HG02610 (cell line): Measurements from ENCODE around the gene DNM1L.
A peak's percentile ranks its signal among the peaks of the same experiment; 100 is the strongest.

ENCODE experiments used
- ATAC-seq: cut with Tn5 transposase; IDR thresholded peaks from one replicate; pipeline ENCODE4 v1.9.1; 2021; ENCODE audit warnings: mild to moderate bottlenecking, moderate library complexity; ENCODE audit not compliant: unreplicated experiment

DNM1L gene

DNA sequence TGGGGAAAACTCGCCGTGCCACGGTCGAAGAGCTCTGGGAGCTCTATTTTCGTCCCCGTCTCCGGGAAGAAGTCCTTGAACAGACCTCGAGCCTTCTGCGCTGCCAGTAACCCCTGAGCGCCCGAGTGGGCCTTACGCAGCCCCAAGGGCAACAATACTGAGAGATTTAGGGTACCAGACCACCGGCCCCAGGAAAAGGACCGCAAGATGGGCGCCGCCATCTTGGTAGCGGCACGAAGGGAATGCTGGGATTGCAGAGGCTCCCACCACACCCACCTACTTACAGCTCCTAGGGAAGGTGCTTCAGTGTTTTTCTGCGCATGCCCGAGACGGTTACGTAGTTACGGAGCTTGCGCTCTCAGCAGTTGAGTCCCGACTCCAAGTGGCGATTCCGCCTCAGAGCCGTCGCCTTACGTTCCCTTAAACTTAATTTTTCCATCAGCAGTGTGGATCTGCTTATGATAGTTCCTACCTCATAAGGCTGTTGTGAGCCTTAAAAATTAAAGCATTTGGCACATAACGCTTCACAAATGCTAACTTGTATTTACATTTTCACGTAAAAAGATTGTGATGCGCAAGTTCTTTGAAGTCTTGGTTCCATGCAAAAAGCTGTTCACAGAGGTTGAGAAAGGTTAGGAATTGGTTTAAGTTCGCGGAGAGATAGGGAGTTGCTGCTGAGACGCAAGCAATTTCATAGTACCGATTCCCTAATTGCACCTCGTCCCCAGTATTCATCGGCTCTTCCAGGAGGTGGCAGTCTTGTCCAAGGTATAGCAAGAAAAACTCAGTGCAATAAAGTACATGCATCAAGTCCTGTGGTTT, 76.8 kb downstream of the DNM1L start, which contains the start of gene YARS2:
Gene YARS2, minus strand, starts transcription at position 244 of the 822 bp plus-strand sequence. Its CDS starts 23 bp downstream, at position 221.
- peak; percentile 91 for ATAC-seq

DNA sequence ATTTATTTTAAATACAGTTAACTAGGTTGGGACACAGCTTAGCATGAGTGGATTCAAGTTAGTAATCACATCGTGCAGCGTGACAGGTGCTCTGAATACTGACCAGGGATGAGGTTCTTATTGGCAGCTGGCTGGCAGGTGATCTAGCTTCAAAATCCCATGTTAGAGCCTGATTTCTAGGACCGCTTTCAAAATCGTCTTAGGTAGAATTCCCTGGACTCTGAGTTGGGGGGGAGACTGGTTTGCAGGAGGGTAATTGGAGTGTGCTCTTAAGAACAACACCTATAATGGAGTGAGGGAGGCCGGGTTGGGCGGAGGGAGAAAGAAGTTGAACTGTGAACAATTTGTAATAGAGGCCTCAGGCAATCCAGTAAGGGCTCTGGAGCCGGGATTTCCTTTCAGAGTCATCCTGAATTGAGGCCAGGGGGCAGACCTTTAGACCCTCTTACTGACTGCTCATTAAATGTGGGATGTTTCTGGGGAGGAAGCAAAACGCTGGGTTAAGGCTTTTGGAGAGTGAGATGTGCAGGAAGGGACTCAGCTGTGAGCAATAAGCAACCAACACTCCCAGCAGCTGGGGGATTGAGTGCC, 77.5 kb downstream of the DNM1L start:
- no peak for ATAC-seq

DNA sequence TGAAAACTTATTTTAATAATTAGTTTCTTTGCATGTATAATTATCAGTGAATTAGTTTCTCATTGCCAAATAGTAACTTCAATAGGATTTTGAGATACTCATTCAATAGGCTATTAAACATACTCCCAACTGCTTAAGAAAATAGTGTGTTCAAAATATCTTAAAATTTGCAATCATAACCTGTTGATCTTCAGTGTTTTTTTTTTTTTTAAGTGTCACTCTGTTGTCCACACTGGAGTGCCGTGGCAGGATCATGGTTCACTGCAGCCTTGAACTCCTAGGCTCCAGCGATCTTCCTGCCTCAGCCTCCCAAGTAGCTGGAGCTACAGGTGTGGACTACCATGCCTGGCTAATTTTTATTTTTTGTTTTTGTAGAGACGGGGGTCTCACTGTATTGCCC, 78.1 kb downstream of the DNM1L start:
- no peak for ATAC-seq

DNA sequence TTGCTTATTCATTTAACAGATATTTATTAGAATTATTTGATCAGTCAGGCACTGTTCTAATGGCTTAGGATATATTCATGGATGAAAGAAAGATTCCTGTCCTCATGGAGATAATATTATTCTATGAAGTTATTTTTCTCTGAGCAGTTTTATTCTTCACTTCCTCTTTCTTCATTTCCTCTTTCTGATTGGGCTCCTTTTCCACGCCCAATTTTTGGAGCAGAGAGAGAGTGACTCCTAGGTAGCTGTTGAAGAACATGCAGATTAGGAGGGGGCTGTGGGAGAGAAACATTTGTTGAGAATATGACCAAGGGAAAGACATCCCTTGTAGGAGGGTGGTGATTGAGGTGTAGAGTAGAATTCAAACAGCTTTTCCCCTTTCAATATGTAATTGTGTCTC, 82.6 kb downstream of the DNM1L start:
- ATAC-seq = peak; percentile 71

DNA sequence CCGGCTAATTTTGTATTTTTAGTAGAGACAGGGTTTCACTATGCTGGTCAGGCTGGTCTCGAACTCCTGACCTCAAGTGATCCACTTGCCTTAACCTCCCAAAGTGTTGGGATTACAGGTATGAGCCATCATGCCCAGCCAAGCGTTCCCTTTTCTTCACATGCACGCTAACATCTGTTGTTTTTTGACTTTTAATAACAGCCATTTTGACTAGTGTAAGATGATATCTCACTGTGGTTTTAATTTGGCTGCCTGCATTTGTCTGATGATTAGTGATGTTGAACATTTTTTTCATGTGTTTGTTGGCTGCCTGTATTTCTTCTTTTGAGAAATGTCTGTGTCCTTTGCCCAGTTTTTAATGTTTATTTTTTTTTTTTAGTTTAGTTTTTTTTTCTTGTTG, 86.8 kb downstream of the DNM1L start:
- ATAC-seq = no peak

DNA sequence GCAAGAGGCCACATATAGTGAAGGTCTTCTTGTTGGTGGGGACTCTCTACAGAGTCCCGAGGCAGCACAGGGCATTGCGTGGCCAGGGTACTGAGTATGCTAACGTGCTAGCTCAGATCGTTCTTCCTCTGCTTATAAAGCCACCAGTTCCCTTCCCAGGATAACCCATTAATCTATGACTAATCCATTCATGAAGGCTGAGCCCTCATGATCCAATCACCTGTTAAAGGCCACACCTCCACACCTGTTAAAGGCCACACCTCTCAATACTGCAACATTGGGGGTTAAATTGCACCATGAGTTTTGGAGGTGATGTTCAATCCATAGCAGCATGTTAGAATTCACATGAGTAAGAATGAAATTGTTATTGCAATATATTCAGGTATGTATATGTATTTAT, 89.4 kb downstream of the DNM1L start:
- no peak for ATAC-seq

DNA sequence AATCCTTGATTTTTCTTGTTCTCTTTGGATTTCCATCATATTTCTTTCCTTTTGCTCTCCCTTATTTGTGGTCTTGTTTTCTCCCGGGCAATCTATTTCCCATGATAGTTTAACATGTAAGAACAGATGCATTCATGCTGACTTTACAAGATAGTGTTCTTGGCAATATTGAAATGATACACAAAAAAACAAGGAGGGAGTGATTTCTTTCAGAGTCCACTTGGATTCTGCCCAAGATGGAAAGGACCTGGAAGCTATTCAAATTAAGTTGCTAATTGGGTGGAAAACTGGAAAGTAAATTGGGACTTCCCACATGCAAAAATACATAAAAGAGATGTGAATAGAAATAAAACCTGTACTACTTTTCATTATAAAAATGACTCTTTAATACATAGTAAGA, 91.0 kb downstream of the DNM1L start:
- ATAC-seq = no peak

DNA sequence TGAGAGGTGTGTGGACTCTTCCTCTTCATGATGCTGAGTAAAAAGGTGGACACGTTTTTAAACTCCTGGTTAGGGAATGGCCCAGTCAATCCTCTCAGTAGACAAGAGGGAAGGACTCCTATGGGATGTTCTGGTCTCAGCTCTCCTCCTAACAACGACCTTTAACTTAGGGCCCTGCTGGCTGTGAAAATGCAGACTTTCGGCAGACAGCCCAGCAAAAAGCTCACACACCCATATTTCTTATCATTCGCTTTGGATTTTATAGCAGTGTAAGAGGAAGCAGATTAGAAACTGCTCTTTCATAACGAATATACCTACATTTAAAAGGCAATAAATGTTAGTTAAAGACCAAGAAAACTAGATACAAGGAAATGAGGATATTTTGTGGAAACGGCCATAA, 94.6 kb downstream of the DNM1L start:
- ATAC-seq = no peak

DNA sequence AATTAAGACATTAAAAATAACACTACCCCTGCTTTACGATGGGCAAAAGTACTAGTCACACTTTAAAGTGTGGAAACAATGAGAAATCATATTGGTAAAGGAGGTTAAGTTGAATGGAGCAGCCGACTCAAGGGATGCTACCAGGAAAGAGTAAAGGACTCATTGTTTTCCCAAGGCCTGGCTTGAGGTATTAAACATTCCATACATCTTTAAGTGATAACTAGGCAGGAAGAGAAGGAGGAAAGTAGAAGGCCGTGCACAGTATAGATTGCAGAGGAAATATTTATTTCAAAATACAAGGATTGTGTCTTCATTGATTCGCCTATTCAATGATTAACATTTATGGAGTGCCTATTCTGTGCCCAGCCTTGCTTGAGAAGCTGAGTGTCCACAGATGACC, 97.2 kb downstream of the DNM1L start:
- no peak for ATAC-seq

DNA sequence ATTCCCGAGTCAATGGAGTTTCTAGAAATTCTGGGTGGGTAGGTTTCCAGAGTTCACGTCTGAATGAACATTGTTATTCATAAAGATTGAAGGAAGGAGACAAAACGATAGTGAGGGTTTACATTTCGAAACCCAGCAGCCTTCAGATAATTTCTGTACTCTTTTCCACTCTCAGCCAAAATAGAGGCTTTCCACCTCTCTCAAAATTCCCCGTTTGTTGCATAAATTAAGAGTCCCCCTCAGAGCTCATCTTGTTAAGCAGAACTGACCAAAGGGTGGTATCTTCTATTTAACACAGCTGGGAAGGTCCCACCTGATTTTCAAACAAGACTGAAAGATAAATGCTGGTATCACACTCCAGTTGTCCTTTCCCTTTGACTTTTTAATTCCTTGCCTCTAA, 98.1 kb downstream of the DNM1L start:
- peak; percentile 87 for ATAC-seq

DNA sequence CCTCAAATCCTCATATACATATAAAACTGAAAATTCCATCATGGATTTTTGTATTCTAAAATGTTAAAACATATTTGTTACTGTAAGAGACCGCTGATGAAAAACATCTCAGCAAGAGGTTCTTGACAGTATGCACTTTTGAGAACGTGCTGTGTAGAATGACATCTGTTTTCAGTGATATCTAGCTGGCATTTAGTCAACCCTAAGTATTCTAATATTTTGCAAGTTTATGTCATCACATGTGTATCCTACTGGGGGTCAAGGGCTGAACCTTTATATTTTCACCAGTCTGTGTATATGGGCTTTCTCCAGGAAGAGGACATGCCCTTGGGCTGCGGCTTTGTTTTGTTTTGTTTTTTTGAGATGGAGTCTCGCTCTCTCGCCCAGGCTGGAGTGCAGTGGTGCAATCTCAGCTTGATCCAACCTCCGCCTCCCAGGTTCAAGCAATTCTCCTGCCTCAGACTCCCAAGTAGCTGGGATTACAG, 98.6 kb downstream of the DNM1L start:
- no peak for ATAC-seq

DNA sequence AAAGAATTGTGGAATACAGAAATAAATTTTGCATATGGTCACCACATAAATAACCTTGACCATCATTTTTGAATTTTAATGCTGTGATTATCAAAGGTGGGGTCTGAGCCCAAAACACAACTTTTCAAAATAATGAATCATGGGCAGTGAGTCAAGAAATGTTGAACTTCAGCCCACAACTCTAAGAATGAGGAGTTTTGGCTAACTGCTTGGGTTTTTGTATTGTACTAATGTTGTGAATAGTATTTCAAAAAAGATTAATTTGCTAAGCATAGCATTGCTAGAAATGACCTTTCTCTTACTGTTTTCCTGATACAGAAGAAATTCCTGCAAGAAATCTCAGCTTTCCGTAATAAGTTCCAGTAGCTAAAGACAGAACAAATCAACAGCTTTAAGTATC, 101.0 kb downstream of the DNM1L start:
- no peak for ATAC-seq

DNA sequence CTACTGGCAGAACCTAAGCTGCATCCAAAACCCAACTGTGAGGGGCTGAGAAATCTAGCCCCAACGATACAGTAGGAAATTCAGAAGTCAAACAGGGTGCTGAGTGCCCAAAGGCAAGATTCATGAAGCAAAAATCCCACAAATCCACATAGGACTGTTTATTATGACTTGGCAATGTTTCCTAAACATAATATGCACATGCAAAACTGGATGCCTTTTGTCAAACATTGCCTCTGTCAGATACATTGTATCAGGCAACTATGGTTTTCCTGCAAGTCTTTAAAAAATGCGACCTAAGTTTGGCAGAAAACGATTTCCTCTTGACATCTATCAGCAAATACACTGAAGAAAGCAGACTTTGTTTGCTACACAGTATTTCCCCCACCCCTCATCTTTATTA, 103.9 kb downstream of the DNM1L start:
- no peak for ATAC-seq

DNA sequence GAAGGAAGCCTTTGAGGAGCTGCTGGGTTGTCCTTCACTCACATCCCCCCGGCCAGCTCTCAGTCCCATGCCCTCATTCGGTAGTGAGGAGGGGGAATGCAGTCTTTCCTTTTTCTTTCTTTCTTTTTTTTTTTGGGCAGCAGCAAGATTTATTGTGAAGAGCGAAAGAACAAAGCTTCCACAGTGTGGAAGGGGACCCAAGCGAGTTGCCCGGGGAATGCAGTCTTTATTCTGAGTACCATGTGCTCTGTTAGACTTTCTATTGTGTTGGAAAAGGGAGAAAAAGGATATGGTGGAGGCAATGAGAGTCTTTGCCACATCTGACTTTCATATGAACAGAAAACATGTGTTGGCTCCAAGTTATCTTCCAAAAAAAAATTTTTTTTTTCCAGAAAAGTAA, 106.5 kb downstream of the DNM1L start:
- ATAC-seq = no peak

DNA sequence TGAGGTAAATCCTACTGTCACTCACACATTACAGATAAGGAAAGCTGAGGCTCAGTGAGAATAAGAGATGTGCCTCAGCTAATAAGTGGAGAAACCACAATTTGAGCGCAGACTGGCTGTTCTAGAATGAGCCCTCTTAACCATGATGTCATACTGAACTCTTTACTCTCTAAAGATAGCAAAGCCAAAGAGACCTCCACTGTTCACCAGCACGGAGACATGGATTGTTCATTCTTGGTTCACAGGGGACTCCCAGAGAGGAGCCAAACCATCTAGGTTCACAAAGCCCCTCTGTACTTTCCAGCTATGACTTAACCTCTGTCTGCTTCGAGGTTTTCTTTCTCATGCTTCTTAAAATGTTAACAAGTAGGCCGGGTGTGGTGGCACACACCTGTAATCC, 109.3 kb downstream of the DNM1L start:
- peak; percentile 71 for ATAC-seq

DNA sequence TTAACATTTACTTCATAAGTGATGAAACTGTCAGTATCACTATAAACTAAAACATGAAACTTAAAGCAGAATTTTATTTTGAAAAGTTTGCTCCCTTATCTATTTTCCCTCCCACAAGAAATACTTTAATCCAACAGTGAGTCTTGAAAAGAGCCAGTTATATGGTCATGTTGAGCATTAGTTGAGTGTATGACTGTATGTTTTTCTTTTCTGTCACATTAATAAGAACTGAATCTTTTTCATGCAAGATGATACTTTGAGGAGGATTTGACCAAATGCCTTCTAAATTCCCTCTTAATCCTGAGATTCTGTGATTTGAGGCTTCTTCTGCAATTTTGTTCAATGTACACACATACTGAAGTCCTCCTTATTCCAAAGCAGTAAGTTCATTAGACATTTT, 110.3 kb downstream of the DNM1L start:
- ATAC-seq = no peak

DNA sequence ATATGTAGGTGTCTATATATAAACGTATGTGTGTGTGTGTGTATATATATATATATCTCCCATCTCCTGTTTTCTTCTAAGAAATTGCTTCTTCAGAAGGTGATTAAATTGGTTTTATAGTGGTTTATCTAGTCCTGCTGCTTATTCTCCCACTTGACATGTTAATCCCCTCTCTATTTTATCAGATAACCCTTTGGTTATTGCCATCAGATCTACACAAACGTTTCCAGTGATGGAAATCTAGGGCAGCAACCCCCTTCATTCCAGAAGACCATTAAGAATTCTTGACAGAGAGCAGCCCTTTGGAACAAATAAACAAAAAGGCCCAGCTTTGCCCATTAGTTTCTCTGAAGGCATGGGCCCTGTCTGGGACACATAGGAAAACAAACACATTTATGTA, 110.8 kb downstream of the DNM1L start:
- no peak for ATAC-seq

DNA sequence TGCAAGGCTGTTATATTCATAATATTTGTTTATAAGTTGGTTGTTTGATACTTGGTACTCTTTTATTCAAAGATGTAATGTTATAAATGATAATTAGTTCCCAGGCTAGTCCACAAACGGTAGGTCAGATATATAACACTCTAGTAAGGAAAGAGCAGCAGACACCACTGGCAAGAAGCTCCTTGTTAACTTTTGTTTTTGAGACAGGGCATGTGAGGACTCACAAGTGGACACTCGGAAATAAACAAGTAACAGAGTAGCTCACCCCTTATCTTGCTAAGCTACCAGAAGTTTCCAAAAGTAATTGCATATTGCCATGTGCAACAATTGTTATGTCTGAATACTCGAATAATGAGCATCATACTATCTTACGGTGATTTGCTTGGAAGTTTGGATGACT, 115.2 kb downstream of the DNM1L start:
- no peak for ATAC-seq
